PFSK-1 (cell line): ENCODE results near the gene SPR.

Experiments used
- FOXP2 ChIP-seq: optimal IDR thresholded peaks from 2 replicates; pipeline ENCODE3; 2011; ENCODE audit warnings: borderline replicate concordance, control low read depth, inconsistent platforms; ENCODE audit not compliant: insufficient read depth; ENCODE audit errors: extremely low read length, extremely low read depth
- POLR2AphosphoS5 ChIP-seq: IDR thresholded peaks from 2 replicates; pipeline ENCODE4 v1.6.1; 2012; ENCODE audit warnings: low read depth, mild to moderate bottlenecking, control low read depth, low read length, moderate library complexity
- SIN3A ChIP-seq: IDR thresholded peaks from 2 replicates; pipeline ENCODE4 v1.6.1; 2012; ENCODE audit warnings: mild to moderate bottlenecking, low read length, moderate library complexity, borderline replicate concordance; ENCODE audit not compliant: insufficient read depth
- TAF1 ChIP-seq: IDR thresholded peaks from 2 replicates; pipeline ENCODE4 v1.6.1; 2012; ENCODE audit warnings: low read length, control low read depth, borderline replicate concordance; ENCODE audit not compliant: insufficient read depth
- TF ChIP-seq, protein P1 (sequence below), 2 experiments: IDR thresholded peaks; 2 replicates each; pipeline versions ENCODE4 v1.6.1 to v1.8.0; 2011 to 2012; ENCODE audit warnings: low read depth in 2 of 2, low read length in 2 of 2, control low read depth in 1 of 2, inconsistent platforms in 1 of 2, mild to moderate bottlenecking in 1 of 2, moderate library complexity in 1 of 2; ENCODE audit not compliant: insufficient read depth in 1 of 2

The SPR gene

DNA sequence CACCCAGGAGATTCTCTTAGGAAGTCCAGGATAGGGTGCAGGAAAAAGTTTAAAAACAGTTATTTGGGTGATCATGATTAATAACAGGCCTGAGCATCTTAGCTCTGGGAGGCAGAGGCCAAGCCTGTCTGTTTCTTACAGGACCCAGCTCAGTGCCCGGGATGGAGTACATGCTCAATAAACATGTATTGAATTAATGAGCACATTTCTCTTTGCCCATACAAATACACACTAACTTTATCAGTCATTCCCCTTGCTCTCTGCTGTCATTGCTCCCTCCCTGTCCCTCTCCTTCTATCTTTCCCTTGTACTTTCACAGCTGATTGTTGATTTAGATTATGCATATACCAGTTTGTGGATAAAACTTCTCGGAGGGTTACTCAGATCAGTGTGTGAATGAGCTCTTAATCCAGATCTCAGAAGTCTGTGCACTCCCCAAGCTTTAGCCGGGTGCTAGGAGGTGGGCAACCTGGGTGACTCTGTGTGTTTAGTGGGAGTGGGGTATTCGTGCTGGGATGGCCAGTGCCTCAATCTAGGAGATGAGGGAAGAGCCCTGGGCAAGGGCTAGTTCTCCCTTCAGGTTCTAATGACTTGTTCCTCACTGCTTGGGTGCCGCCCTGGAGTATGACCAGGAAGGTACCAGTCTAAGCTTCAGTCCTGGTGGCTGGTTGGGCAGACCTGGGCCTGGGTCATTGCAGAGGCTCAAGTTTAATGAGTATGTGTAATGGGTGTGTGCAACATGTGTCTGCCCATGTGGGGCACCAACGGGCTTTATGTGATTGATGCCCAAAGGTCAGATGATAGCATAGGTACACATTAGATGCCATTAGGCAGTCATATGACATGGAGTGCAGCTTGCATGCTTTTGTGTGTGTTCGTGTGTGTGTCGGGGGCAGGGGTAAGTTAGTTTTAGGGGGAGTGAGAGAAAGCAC, 40.7 kb downstream of the SPR start:
- TF ChIP-seq POLR2AphosphoS5, result no peak
- no peak for TF ChIP-seq TAF1
- TF ChIP-seq FOXP2, result no peak
- TF ChIP-seq, protein P1, sequence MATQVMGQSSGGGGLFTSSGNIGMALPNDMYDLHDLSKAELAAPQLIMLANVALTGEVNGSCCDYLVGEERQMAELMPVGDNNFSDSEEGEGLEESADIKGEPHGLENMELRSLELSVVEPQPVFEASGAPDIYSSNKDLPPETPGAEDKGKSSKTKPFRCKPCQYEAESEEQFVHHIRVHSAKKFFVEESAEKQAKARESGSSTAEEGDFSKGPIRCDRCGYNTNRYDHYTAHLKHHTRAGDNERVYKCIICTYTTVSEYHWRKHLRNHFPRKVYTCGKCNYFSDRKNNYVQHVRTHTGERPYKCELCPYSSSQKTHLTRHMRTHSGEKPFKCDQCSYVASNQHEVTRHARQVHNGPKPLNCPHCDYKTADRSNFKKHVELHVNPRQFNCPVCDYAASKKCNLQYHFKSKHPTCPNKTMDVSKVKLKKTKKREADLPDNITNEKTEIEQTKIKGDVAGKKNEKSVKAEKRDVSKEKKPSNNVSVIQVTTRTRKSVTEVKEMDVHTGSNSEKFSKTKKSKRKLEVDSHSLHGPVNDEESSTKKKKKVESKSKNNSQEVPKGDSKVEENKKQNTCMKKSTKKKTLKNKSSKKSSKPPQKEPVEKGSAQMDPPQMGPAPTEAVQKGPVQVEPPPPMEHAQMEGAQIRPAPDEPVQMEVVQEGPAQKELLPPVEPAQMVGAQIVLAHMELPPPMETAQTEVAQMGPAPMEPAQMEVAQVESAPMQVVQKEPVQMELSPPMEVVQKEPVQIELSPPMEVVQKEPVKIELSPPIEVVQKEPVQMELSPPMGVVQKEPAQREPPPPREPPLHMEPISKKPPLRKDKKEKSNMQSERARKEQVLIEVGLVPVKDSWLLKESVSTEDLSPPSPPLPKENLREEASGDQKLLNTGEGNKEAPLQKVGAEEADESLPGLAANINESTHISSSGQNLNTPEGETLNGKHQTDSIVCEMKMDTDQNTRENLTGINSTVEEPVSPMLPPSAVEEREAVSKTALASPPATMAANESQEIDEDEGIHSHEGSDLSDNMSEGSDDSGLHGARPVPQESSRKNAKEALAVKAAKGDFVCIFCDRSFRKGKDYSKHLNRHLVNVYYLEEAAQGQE (IDR thresholded peaks at IDR 0.05; ENCODE audit: insufficient read depth in 1 of 2, low read depth in 2 of 2, low read length in 2 of 2), result no peak
- TF ChIP-seq SIN3A, result no peak

- no peak for TF ChIP-seq POLR2AphosphoS5
- TF ChIP-seq FOXP2, result no peak
- TF ChIP-seq SIN3A, result no peak
- TF ChIP-seq, protein P1 (IDR thresholded peaks at IDR 0.05; ENCODE audit: insufficient read depth in 1 of 2, low read depth in 2 of 2, low read length in 2 of 2), result no peak
- TF ChIP-seq TAF1, result no peak
Observed at GRCh38 chr2:72929010-72929409, 41.8 kb downstream of the SPR start.

- TF ChIP-seq, protein P1 (IDR thresholded peaks at IDR 0.05; ENCODE audit: insufficient read depth in 1 of 2, low read depth in 2 of 2, low read length in 2 of 2), result no peak
- TF ChIP-seq SIN3A (no peak), TAF1 (no peak)
Observed at GRCh38 chr2:72931280-72931910, 44.2 kb downstream of the SPR start.

GRCh38 chr2:72932045-72932740, 45.0 kb downstream of the SPR start:
- TF ChIP-seq SIN3A, result no peak
- no peak for TF ChIP-seq FOXP2
- TF ChIP-seq POLR2AphosphoS5, result no peak
- TF ChIP-seq, protein P1 (IDR thresholded peaks at IDR 0.05; ENCODE audit: insufficient read depth in 1 of 2, low read depth in 2 of 2, low read length in 2 of 2), result no peak
- no peak for TF ChIP-seq TAF1
